H1 (cell line): ENCODE measurements around the gene FCER2. TPM values are rescaled to one million over a fixed set of nuclear protein-coding genes. Genes with fewer than 3 reads are reported as not detected.

ENCODE experiments used
- CTCF ChIA-PET: fragments of 300-600 bp; sonication (Branson Sonifier 250); formaldehyde crosslinking; loops from one replicate; lab custom pipeline; 2021; ENCODE audit not compliant: partially characterized antibody; lab: Charles Lee
- POLR2A ChIA-PET: fragments of 300-600 bp; sonication (Branson Sonifier 250); formaldehyde crosslinking; loops from one replicate; lab custom pipeline; 2021; ENCODE audit warnings: inconsistent platforms; ENCODE audit not compliant: partially characterized antibody; lab: Charles Lee
- DNase-seq, 2 experiments: peaks; one replicate each; pipeline versions ENCODE4 v3.0.0 to v3.0.0-alpha.2; 2010 to 2022; ENCODE audit warnings: low spot score in 2 of 2, low read depth in 1 of 2, mixed read lengths in 1 of 2
- FAIRE-seq: peaks from 2 replicates; lab custom pipeline; 2011; peaks lifted over from hg19 to GRCh38; lab: Jason Lieb, UNC
- H2AFZ ChIP-seq: 2 replicates; pipeline ENCODE4 v1.8.1; 2012; ENCODE audit warnings: low read length, inconsistent platforms
- H2AK5ac ChIP-seq: 2 replicates; pipeline ENCODE4 v1.6.1; 2013; ENCODE audit warnings: low read depth, low read length
- H2BK120ac ChIP-seq: replicated peaks from 2 replicates; pipeline ENCODE3; 2013; ENCODE audit warnings: low read depth, low read length, inconsistent platforms
- H2BK12ac ChIP-seq: 2 replicates; pipeline ENCODE4 v1.6.1; 2013; ENCODE audit warnings: low read depth, low read length
- H2BK15ac ChIP-seq: 2 replicates; pipeline ENCODE4 v1.6.1; 2013; ENCODE audit warnings: low read length
- H2BK20ac ChIP-seq: 2 replicates; pipeline ENCODE4 v1.6.1; 2013; ENCODE audit warnings: low read length
- H2BK5ac ChIP-seq: 2 replicates; pipeline ENCODE4 v1.6.1; 2013; ENCODE audit warnings: low read depth, low read length
- H3K14ac ChIP-seq: 2 replicates; pipeline ENCODE4 v1.6.1; 2013; ENCODE audit warnings: inconsistent platforms; ENCODE audit not compliant: insufficient read length
- H3K18ac ChIP-seq: 2 replicates; pipeline ENCODE4 v1.6.1; 2013; ENCODE audit warnings: low read length; ENCODE audit errors: extremely low read depth
- H3K23ac ChIP-seq: 2 replicates; pipeline ENCODE4 v1.6.1; 2013; ENCODE audit warnings: inconsistent platforms; ENCODE audit not compliant: insufficient read length
- H3K23me2 ChIP-seq: 2 replicates; pipeline ENCODE4 v1.6.1; 2013; ENCODE audit warnings: low read depth, low read length
- H3K27ac ChIP-seq: 2 replicates; pipeline ENCODE4 v1.6.1; 2011; ENCODE audit warnings: low read depth, low read length, inconsistent platforms
- H3K27me3 ChIP-seq, 4 experiments: replicated peaks in 1 of 4; 1 replicate in 1 of 4; 2 replicates in 3 of 4; pipeline versions ENCODE4 v1.6.1 to v1.8.1; 2011 to 2013; ENCODE audit warnings: low read length in 3 of 4, mild to moderate bottlenecking in 3 of 4, inconsistent platforms in 2 of 4, mixed read lengths in 2 of 4, moderate library complexity in 1 of 4; ENCODE audit not compliant: control insufficient read depth in 3 of 4, insufficient read depth in 3 of 4; ENCODE audit errors: extremely low read depth in 1 of 4
- H3K36me3 ChIP-seq, 4 experiments: 2 replicates each; pipeline versions ENCODE4 v1.6.1 to v1.8.1; 2011 to 2013; ENCODE audit warnings: mild to moderate bottlenecking in 4 of 4, low read length in 3 of 4, moderate library complexity in 2 of 4, control low read depth in 1 of 4, inconsistent platforms in 1 of 4; ENCODE audit not compliant: insufficient read depth in 4 of 4, control insufficient read depth in 2 of 4
- H3K4ac ChIP-seq: replicated peaks from 2 replicates; pipeline ENCODE3; 2013; ENCODE audit warnings: low read length, low read depth, mixed read lengths, inconsistent platforms; ENCODE audit not compliant: insufficient read length
- H3K4me1 ChIP-seq, 4 experiments: replicated peaks in 1 of 4; 1 replicate in 1 of 4; 2 replicates in 3 of 4; pipeline versions ENCODE4 v1.6.1 to v1.8.1; 2011 to 2013; ENCODE audit warnings: low read length in 3 of 4, inconsistent platforms in 2 of 4, mixed read lengths in 1 of 4; ENCODE audit not compliant: insufficient read depth in 4 of 4, control insufficient read depth in 3 of 4
- H3K4me2 ChIP-seq, 2 experiments: 2 replicates each; pipeline versions ENCODE4 v1.6.1 to v1.8.1; 2011 to 2013; ENCODE audit warnings: low read depth in 2 of 2, low read length in 2 of 2, control low read depth in 1 of 2, inconsistent platforms in 1 of 2, mild to moderate bottlenecking in 1 of 2; ENCODE audit not compliant: insufficient read depth in 1 of 2
- H3K4me3 ChIP-seq, 4 experiments: fragments of 200-600, 300-600 bp in 1 of 4; sonication (generic), shearing (Covaris generic), sonication (Bioruptor Twin) in 1 of 4; 2 replicates each; pipeline versions ENCODE4 v1.5.1 to v1.8.1; 2011 to 2016; ENCODE audit warnings: low read length in 4 of 4, low read depth in 3 of 4, control low read depth in 2 of 4, inconsistent platforms in 2 of 4, mild to moderate bottlenecking in 2 of 4, mixed read lengths in 1 of 4, moderate library complexity in 1 of 4; ENCODE audit not compliant: insufficient read depth in 2 of 4; ENCODE audit errors: extremely low read depth in 1 of 4
- H3K56ac ChIP-seq: replicated peaks from 2 replicates; pipeline ENCODE3; 2013; ENCODE audit warnings: low read depth, mild to moderate bottlenecking, mixed read lengths, low read length, inconsistent platforms; ENCODE audit not compliant: insufficient read length
- H3K79me1 ChIP-seq: 2 replicates; pipeline ENCODE4 v1.6.1; 2013; ENCODE audit warnings: low read depth, low read length, control low read depth
- H3K79me2 ChIP-seq, 2 experiments: 2 replicates each; pipeline versions ENCODE4 v1.6.1 to v1.8.1; 2012 to 2013; ENCODE audit warnings: low read length in 2 of 2, mild to moderate bottlenecking in 2 of 2, inconsistent platforms in 1 of 2; ENCODE audit not compliant: insufficient read depth in 2 of 2, control insufficient read depth in 1 of 2
- H3K9ac ChIP-seq, 4 experiments: replicated peaks in 1 of 4; 1 replicate in 1 of 4; 2 replicates in 3 of 4; pipeline versions ENCODE4 v1.6.1 to v1.8.1; 2011 to 2013; ENCODE audit warnings: low read depth in 3 of 4, low read length in 3 of 4, control low read depth in 2 of 4, mild to moderate bottlenecking in 2 of 4, moderate library complexity in 2 of 4, inconsistent platforms in 1 of 4; ENCODE audit errors: extremely low read depth in 1 of 4
- H3K9me3 ChIP-seq, 2 experiments: 2 replicates each; pipeline versions ENCODE4 v1.6.1 to v1.8.1; 2012 to 2013; ENCODE audit warnings: mild to moderate bottlenecking in 2 of 2, moderate library complexity in 2 of 2, control low read depth in 1 of 2, inconsistent platforms in 1 of 2, low read depth in 1 of 2, low read length in 1 of 2, mixed read lengths in 1 of 2; ENCODE audit not compliant: insufficient read depth in 2 of 2
- H4K20me1 ChIP-seq, 2 experiments: replicated peaks in 1 of 2; 2 replicates each; pipeline versions ENCODE3 to v1.8.1; 2011 to 2013; ENCODE audit warnings: inconsistent platforms in 2 of 2, low read length in 2 of 2, mild to moderate bottlenecking in 1 of 2; ENCODE audit not compliant: insufficient read depth in 2 of 2, control insufficient read depth in 1 of 2
- H4K5ac ChIP-seq: 2 replicates; pipeline ENCODE4 v1.6.1; 2013; ENCODE audit warnings: low read length, low read depth, mixed read lengths, inconsistent platforms; ENCODE audit not compliant: insufficient read length
- H4K8ac ChIP-seq: 2 replicates; pipeline ENCODE4 v1.8.0; 2013; ENCODE audit warnings: mild to moderate bottlenecking, moderate library complexity, low read length, inconsistent platforms; ENCODE audit not compliant: insufficient read depth; ENCODE audit errors: extremely low read depth
- H4K91ac ChIP-seq: replicated peaks from 2 replicates; pipeline ENCODE3; 2013; ENCODE audit warnings: low read length, mixed read lengths, inconsistent platforms; ENCODE audit not compliant: insufficient read length
- ATF3 ChIP-seq: IDR thresholded peaks from 2 replicates; pipeline ENCODE4 v1.6.1; 2011; ENCODE audit warnings: low read depth, mild to moderate bottlenecking, low read length; ENCODE audit not compliant: insufficient read depth
- EGR1 ChIP-seq: IDR thresholded peaks from 2 replicates; pipeline ENCODE4 v1.6.1; 2011; ENCODE audit warnings: low read depth, low read length, borderline replicate concordance
- FOSL1 ChIP-seq: IDR thresholded peaks from 2 replicates; pipeline ENCODE4 v1.6.1; 2011; ENCODE audit warnings: mild to moderate bottlenecking, low read depth, low read length, moderate library complexity; ENCODE audit not compliant: insufficient read depth
- HDAC2 ChIP-seq, 2 experiments: fragments of 300-600 bp in 1 of 2; sonication (generic) in 1 of 2; IDR thresholded peaks; 2 replicates each; pipeline ENCODE4 v1.6.1; 2011 to 2012; ENCODE audit warnings: low read depth in 2 of 2, low read length in 2 of 2, mild to moderate bottlenecking in 2 of 2, moderate library complexity in 2 of 2, borderline replicate concordance in 1 of 2, inconsistent platforms in 1 of 2
- MAFK ChIP-seq: IDR thresholded peaks from 2 replicates; pipeline ENCODE4 v1.6.1; 2012; ENCODE audit warnings: low read depth, mild to moderate bottlenecking, improper control_type of control experiment, low read length
- POLR2AphosphoS5 ChIP-seq: IDR thresholded peaks from 2 replicates; pipeline ENCODE4 v1.6.1; 2011; ENCODE audit warnings: low read depth, low read length
- RFX5 ChIP-seq: IDR thresholded peaks from 2 replicates; pipeline ENCODE4 v1.6.1; 2011; ENCODE audit warnings: low read depth, low read length, improper control_type of control experiment, borderline replicate concordance
- SAP30 ChIP-seq: fragments of 300-600 bp; sonication (generic); IDR thresholded peaks from 2 replicates; pipeline ENCODE4 v1.7.1; 2012; ENCODE audit warnings: low read length, moderate library complexity, mild to moderate bottlenecking, inconsistent platforms; ENCODE audit not compliant: insufficient read depth, insufficient replicate concordance
- TBP ChIP-seq: IDR thresholded peaks from 2 replicates; pipeline ENCODE4 v1.6.1; 2011; ENCODE audit warnings: low read depth, low read length, improper control_type of control experiment
- WGBS, 2 experiments: shearing (Covaris generic) in 1 of 2; methylation state at CpG; one replicate each; pipeline versions ENCODE4 v1.1.6 to v1.1.7; 2013 to 2015; ENCODE audit warnings: low lambda C conversion rate in 2 of 2, mixed read lengths in 2 of 2, inconsistent platforms in 1 of 2, low coverage in 1 of 2, missing lambda C conversion rate in 1 of 2; ENCODE audit not compliant: insufficient replicate concordance in 2 of 2, insufficient coverage in 1 of 2, insufficient read length in 1 of 2; ENCODE audit errors: extremely low coverage in 1 of 2, missing lambda C conversion rate in 1 of 2; 5-methylcytosine and 5-hydroxymethylcytosine counted together
- polyA plus RNA-seq, 7 experiments: library from polyadenylated mRNA; depleted of rRNA in 3 of 7; stranded (reverse) in 5 of 7; unstranded in 2 of 7; fragments of >200 nt in 5 of 7; fragments of 200-250 nt in 2 of 7; gene quantifications; 1 replicate in 5 of 7; 2 replicates in 1 of 7; 4 replicates in 1 of 7; pipeline versions ENCODE4 v1.2.1 to v1.2.3, GENCODE V29; 2011 to 2013; ENCODE audit warnings: missing spikeins in 2 of 7, mixed read lengths in 2 of 7
- total RNA-seq: library from RNA; stranded (reverse); fragmentation: NEBNext Ultra II Directional; extraction: Animal tissue kit (Norgen Biotek cat#: 25700); gene quantifications from 2 replicates; pipeline ENCODE4 v1.2.1, GENCODE V29; 2021

Gene FCER2
- total and polyA plus RNA-seq, 2 of the 8 experiments (the other 6 are each of a cell fraction or from before 2014, with no cell fraction given), result 0.67 TPM; not detected in 1

GRCh38 chr19:7698583-7698982, 3.3 kb downstream of the FCER2 start:
- Histone ChIP-seq H2AFZ (peak overlapping the region; percentile 58; the same call in 1 of the 2 replicates), H4K20me1 (peaks cover 0 to 2% of the 10 kb centered on the region in 2 experiments), H3K27me3 (no peaks in the 10 kb centered on the region; a peak in 1 of 7 replicates), H3K18ac (no peak overlapping the region; the same call in 1 of the 2 replicates), H3K14ac (no peak overlapping the region), H4K91ac (no peak overlapping the region), H3K4me3 (no peak overlapping the region), H3K79me1 (no peaks in the 10 kb centered on the region), H2AK5ac (no peak overlapping the region), H3K23ac (no peak overlapping the region), H3K36me3 (no peaks in the 10 kb centered on the region), H2BK20ac (no peak overlapping the region), H2BK120ac (peak overlapping the region; percentile 22), H3K23me2 (no peaks in the 10 kb centered on the region), H3K4me2 (no peak overlapping the region), H3K9me3 (no peaks in the 10 kb centered on the region; a peak in 1 of 4 replicates), H4K8ac (peak overlapping the region; percentile 94), H3K79me2 (no peaks in the 10 kb centered on the region), H3K4ac (no peak overlapping the region), H2BK15ac (peak overlapping the region; percentile 72; the same call in 1 of the 2 replicates), H3K56ac (no peak overlapping the region), H3K4me1 (peaks cover 0 to 16% (median 8%) of the 10 kb centered on the region in 4 experiments; a peak in 5 of 7 replicates), H3K27ac (no peak overlapping the region), H4K5ac (no peak overlapping the region), H2BK5ac (no peak overlapping the region), H2BK12ac (no peak overlapping the region), H3K9ac (no peak overlapping the region)
- WGBS, 2 experiments, result 72% methylated on average over 11 of the region's 11 CpGs; no CpG with 5 or more reads in 1 of the 2 experiments
- ChIA-PET POLR2A (interaction anchor here (0.7 to 1.1 kb wide), 2 partner anchors 9 to 10 kb away, joined by 3 to 4 read pairs; no protein-coding TSS in a partner anchor), CTCF (interaction anchor here (0.6 to 2.9 kb wide), 9 partner anchors 14 to 133 kb away, joined by 3 to 21 read pairs (median 4); partner anchors contain the start of gene TRAPPC5)
- FAIRE-seq (no peak), DNase-seq (no peak)
- TF ChIP-seq ATF3, result no peak
- TF ChIP-seq SAP30, result no peak
- TF ChIP-seq POLR2AphosphoS5, result no peak
- TF ChIP-seq TBP, result no peak
- TF ChIP-seq FOSL1, result no peak
- TF ChIP-seq RFX5, result no peak
- no peak for TF ChIP-seq EGR1
- no peak for TF ChIP-seq MAFK
- TF ChIP-seq HDAC2 (IDR thresholded peaks at IDR 0.05; ENCODE audit: borderline replicate concordance in 1 of 2, low read depth in 2 of 2, low read length in 2 of 2), result no peak
